GF-D8 (cell line): ENCODE data around the gene STEAP1B.

Source experiments
- DNase-seq: peaks from one replicate; lab custom pipeline; 2025; lab: John Stamatoyannopoulos, UW

The STEAP1B gene

DNA sequence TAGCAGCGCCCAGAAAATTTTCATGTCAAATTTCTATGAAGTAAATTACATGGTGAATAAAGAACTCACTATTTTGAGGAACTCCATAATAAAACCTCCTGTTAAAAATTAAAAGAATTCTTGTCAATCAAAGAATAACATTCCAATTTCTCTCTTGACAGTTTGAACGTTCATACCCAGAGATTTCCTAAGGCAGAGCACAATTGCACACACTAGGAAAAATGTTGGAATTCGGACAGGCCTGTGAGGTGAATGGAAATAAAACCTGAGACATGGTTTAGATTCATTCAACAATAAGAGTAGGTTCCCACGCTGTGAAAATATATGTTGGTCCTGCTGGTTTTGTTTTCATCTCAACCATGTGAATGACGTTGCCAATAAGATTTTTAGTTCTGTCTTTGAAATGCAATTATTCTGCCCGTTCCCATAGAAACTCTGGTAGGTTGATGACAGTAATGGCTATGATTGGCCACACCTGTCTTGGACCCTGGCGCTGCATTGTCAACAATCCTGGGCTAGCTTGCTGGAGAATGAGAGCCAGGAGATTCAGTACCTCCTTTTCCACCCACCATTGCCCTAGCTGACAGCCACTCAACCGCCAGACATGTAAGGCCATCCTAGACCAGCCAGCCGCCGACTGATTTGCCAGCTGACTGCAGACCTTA, 99.7 kb downstream of the STEAP1B start:
- DNase-seq: no peak

GRCh38 chr7:22399546-22399945, 100.4 kb downstream of the STEAP1B start:
- DNase-seq: no peak

- no peak for DNase-seq
Measured at GRCh38 chr7:22399091-22399490, 100.9 kb downstream of the STEAP1B start.

- DNase-seq: no peak
Measured at GRCh38 chr7:22397981-22398380, 102.0 kb downstream of the STEAP1B start.

DNA sequence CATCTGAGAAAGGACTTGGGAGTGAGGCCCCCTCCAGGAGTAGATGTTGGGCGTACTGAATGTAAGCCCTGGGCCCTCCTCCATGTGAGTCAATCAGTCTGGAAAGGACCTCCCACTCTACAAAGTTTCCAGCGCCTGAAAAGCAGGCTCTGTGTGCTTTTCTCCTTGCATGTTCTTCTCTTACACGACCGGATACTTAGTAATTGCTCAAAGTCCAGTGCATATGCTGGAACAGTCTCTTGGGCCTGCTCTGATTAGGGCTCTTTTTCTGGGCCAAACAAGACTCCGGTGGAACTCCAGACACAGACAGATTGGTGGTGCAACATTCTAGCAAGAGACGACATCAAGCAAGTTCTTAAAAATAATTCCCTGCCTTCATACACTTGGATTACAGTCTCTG, 104.8 kb downstream of the STEAP1B start:
- DNase-seq: no peak

GRCh38 chr7:22394739-22395138, 105.2 kb downstream of the STEAP1B start:
- DNase-seq: no peak

GRCh38 chr7:22393913-22394729, 105.9 kb downstream of the STEAP1B start:
- no peak for DNase-seq

DNA sequence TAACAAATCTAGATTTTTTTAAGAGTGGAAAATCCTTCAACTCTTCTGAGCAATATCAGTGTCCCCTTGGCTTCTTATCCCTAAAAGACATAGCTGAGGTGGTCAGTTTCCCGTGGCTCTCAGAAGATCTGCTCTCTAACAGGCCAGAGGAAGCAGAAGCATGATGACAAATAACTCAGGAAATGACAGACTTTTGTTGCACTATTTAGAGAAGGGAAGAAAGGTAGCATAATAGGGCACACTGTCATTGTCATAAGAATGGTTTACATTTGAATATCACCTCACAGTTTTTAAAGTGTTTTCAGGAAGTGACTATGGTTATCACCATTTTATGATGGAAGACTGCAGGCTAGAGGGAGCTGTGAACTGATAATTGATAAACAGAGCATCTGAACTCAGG, 109.5 kb downstream of the STEAP1B start:
- no peak for DNase-seq

- DNase-seq: no peak
Measured at GRCh38 chr7:22389892-22390291, 110.1 kb downstream of the STEAP1B start.

DNA sequence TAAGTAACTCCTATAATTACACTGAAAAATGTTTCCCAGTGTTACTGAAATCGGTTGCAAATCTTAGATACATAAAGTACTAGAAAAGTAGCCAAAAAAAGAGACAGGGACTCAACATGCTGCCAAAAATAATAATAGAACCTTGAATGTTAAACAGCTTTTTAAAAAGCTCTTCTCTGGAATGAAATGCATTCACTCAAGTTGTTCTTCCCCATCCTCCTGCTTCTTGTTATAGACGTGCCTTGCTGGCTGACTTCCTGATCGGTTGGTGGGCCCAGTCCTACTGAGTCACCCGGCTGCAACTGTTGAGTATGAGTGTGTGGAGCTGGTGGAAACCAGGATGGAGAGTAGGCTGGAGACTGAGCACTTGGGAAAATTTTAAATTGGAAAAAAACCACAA, 112.4 kb downstream of the STEAP1B start:
- no peak for DNase-seq

DNA sequence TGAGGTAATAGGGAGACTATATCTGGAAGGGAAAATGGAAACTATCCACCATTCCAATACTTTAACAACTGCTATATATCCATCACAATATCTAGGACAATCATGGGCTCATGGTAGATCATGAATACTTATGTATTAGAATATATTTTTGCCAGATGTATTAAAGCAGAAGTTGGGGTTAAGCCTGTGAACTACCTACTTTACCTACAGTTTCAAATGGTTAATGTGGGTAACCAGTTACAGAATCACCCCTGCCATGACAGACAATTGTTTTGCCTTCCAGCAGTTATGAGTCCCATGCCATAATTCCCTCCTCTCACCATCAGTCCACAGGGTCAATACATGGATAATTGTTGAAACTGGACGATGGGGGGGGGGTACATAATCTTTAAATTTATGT, 113.1 kb downstream of the STEAP1B start:
- no peak for DNase-seq

DNA sequence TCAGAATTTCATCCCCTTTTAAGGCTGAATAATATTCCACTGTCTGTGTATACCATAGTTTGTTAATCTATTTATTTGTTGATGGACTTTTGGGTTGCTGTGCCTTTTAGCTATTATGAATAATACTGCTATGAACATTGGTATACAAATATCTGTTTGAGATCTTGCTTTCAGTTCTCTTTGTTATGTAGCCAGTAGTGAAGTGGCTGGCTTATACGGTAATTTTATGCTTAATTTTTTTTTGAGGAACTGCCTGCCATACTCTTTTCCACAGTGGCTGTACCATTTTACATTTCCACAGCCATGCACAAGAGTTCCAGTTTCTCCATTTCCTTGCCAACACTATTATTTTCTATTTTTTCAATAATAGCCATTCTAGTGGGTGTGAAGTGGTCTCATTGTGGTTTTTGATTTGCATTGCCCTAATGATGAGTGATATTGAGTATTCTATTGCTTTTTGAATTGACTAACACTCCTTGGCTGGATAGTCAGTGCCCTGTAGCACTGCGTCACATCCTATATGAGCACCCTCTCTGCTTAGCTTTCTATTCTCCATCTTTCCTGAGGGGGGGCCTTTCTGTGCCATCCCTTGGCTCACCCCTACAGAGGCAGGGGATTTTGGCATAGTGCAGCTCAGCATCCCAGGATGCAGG, 113.7 kb downstream of the STEAP1B start:
- no peak for DNase-seq

GRCh38 chr7:22385326-22385725, 114.7 kb downstream of the STEAP1B start:
- DNase-seq: no peak

DNA sequence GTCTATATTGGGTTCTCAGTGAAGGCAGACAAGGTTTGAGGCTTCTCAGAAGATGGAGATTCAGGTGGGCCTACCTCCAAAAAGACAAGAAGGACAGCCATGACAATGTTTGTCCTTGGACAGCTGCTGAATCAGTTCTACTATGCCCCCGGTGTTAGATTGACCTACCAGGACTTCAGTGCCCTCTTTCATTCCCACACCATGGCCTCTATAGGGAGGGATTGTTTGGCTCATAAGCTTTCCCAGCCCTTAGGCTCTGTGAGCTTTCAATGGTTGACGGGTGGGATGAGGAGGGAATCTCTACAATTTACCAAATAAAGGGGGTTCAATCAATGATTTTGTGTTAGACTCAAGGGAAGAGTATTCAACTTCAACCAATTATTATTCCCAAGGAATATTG, 119.7 kb downstream of the STEAP1B start:
- DNase-seq: no peak

DNA sequence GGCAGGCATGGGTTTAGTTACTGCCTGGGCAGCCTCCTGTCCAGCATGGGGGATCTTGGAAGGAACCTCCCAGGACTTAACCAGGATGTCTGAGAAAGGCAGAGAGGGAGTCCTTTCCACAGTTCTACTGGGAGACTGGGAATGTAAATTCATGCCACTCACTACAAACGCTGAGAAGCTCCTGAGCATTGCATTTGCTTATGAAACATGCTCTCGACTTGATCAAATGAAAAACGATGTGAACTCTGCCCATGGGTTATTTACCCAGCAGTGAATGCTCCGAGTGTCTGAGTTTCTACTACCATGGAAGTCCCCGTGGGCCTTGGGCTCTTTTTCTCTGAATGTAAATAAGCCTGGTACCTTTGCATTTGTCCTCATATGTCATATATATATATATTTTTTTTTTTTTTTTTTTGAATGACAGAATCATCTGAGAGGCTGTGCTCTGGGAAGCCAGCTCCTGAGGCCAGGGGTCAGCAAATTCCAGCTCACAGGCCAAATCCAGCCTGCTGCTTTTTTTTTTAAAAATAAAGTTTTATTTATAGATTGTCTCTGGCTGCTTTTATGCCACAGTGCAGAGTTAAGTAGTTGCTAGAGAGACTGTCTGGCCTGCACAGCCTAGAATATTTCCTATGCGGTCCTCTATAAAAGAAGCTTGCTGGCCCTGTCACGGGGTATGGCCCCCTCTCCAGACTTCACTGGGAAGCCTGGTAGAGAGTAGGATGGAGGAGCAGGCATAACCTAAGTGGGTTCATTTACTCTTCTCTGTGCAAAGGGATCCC, 121.6 kb downstream of the STEAP1B start:
- no peak for DNase-seq

DNA sequence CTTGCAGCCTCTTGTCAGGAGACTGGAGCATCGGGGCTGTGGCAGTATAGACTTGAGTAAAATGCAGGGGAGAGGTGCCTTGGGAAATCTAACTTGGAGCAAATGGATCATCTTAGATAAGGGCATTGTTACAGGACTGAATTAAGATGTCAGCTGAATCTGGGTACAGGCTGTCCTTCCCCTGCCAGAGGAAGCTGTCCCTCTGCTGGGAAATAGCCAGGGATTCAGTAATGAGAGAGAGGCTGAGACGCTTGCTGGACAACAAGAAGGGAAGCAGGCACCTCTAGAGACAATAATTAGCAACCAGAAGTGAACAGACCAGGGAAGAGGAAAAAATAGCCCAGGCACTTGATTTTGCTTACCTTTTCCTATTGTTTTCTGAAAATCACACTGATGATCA, 122.3 kb downstream of the STEAP1B start:
- DNase-seq: no peak

DNA sequence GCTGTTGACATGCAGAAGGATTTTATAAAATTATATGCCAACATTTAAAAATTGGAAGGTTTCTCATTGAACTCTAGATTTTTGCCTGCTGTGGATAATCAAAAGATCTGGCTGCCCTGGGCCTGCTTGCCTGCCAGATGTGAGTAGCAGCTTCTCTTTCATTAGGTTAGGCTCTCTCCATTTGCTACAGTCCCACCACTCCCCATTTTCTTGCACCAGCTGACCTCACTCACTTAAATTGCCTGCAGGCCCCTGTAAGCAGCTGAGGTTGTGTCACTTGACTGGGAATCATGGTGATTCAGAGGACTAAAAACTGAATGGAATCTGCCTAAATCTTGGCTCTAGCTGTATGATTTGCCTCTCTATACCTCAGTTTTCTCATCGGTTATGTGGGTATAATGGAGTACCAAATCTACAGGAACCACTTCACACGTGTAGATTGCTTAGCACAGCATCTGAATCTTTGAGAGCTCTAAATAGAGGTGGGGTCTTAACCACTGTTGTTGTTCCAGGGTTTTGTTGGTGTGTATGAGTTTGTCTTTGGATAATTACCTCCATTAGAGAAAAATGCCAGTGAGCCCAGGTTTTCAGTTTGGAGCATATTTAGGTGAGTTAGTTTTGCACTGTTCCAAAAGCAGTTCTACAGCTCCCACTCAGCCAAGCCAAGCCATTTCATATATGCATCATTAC, 124.5 kb downstream of the STEAP1B start:
- DNase-seq: no peak

DNA sequence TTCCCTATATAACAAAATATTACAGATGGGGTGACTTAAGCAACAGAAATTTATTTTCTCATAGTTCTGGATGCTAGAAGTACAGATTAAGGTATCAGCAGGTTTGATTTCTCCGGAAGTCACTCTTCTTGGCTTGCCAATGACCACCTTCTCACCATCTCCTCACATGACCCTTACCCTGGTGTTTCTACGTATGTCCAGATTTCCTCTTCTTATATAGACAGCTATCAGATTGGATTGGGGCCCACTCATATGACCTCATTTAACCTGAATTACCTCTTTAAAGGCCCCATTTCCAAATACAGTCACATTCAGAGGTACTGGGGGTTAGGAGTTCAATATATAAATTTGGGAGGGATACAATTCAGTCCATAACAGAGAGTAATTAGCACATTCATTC, 126.1 kb downstream of the STEAP1B start:
- no peak for DNase-seq

GRCh38 chr7:22373388-22373787, 126.6 kb downstream of the STEAP1B start:
- DNase-seq: no peak

GRCh38 chr7:22372863-22373262, 127.1 kb downstream of the STEAP1B start:
- DNase-seq: no peak

DNA sequence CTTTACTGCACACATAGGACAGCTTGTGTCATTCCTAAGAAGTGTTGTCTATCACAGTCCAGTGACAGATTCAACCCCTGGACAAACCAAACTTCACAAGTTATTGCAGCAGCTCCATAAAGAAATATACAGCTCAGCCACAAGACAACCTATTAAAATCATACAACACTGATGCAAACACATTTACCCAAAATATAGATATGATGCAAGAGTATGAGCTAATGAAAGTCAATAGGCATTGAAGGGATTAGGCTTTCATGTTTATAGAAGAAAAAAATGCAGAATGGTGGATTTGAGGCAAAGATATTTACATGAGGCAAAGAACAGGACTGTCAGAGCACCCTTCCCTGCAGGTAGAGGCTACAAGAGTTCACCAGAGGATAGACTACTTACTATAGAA, 128.1 kb downstream of the STEAP1B start:
- DNase-seq: no peak
